BE2C (cell line): ENCODE results near the gene ALK.
A peak's percentile ranks its signal among the peaks of the same experiment; 100 is the strongest.

Experiments used
- DNase-seq: peaks from one replicate; pipeline ENCODE4 v3.0.0-alpha.2; 2020
- H3K27me3 ChIP-seq: fragments of 250-450 bp; sonication (Bioruptor Pico); 2 replicates; pipeline ENCODE4 v1.5.1; 2020; ENCODE audit warnings: mild to moderate bottlenecking
- H3K36me3 ChIP-seq: fragments of 250-450 bp; sonication (Bioruptor Pico); 2 replicates; pipeline ENCODE4 v1.5.1; 2020; ENCODE audit warnings: mild to moderate bottlenecking
- H3K4me1 ChIP-seq: fragments of 250-450 bp; sonication (Bioruptor Pico); 2 replicates; pipeline ENCODE4 v1.5.1; 2020
- H3K4me3 ChIP-seq: 2 replicates; pipeline ENCODE4 v1.5.1; 2011; ENCODE audit warnings: low read depth, low read length
- H3K9me3 ChIP-seq: fragments of 250-450 bp; sonication (Bioruptor Pico); 2 replicates; pipeline ENCODE4 v1.5.1; 2020
- CTCF ChIP-seq: IDR thresholded peaks from 2 replicates; pipeline ENCODE4 v1.5.1; 2012; ENCODE audit warnings: mild to moderate bottlenecking, low read depth, low read length

Gene ALK

DNA sequence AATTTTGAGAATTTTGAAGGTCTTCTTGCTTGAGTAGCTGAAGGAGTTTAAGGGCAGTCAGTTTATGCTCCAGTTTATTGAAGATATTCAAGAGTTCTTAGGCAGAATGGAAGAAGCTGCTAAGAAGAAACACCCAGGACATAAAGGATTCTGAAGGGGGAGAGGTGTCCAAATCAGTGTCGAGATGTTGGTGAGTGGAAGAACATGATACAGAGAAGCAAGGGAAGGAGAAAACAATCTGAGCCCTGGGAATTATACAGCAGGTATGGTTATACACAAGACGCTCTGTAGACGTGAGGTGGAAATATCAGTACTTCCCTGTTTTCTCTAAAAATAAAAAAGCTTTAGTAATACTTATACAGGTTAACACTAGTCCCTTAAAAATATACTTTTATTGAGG, 746.0 kb downstream of the ALK start:
- Histone ChIP-seq H3K4me1 (no peaks in the 10 kb centered on the region), H3K36me3 (no peaks in the 10 kb centered on the region)
- TF ChIP-seq CTCF, result no peak

DNA sequence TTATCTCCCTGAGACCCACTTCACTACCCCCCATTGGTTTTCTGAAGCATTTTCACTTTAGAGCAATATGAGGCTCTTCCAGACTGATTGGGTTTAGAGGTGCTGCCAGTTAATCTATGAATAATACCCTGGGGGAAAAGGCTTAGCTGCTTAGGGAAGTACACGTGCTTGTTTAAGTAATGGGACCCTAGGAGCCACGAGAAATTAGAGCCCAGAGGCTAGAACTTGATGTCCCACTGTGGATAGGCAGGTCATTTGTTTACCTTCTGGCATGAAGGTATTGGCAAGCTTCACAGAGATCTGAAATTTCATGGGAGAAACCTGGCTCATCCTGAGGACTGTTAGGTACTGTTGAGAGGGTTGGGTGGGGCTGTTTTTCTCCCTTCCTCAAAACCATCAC, 746.4 kb downstream of the ALK start:
- Histone ChIP-seq H3K27me3 (no peaks in the 10 kb centered on the region), H3K4me3 (no peak overlapping the region), H3K4me1 (peaks cover 4% of the 10 kb centered on the region), H3K36me3 (no peaks in the 10 kb centered on the region), H3K9me3 (no peaks in the 10 kb centered on the region)
- no peak for TF ChIP-seq CTCF
- DNase-seq, result no peak

More for the DNA sequence above, 746.0 kb downstream of the ALK start:
- Histone ChIP-seq H3K27me3 (no peaks in the 10 kb centered on the region), H3K4me3 (no peak overlapping the region), H3K9me3 (no peaks in the 10 kb centered on the region)
- no peak for DNase-seq

- Histone ChIP-seq H3K27me3 (no peaks in the 10 kb centered on the region), H3K4me1 (peaks cover 41% of the 10 kb centered on the region), H3K36me3 (no peaks in the 10 kb centered on the region), H3K4me3 (no peak overlapping the region), H3K9me3 (no peaks in the 10 kb centered on the region)
- DNase-seq, result no peak
- no peak for TF ChIP-seq CTCF
Observed at GRCh38 chr2:29166242-29167039, 754.9 kb downstream of the ALK start.

DNA sequence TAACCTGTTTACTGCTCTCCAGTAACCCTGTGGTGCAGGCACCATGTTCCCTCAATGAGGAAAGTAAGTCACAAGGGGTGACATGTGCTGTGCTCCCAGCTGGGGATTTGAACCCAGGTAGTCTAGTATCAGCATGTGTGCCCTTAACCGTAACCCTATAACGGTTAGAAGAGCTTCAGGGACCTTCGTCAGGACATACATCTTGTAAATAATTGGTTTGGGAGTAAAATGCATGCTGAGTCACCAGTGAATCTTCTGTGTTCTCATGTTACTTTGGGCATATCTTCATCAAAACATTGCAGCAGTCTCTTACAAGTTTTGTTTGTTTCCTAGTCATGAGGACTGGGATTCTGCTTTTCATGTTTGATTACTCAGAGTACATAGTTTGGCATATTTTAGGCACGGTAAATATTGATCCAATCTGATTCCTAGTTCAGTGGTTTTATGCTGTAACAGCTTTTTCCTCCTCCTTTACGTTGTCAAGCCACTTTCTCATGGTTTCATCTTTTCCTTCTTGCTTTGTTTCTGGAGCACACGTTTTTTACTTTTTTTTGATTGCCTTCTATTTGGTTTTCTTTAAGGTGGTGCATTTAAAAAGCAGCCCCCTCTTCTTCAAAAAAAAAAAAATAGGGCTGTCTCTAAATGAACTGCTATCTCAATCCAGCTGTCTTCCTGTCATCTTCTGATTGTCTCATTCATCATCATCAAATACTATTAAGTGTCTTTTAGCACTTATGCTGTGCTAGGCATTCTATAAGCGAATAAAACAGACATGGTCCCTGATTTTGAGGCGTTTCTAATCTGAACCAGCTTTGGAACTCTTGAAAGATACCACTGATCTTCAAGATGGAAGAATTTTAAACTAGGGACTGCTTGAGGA, 755.8 kb downstream of the ALK start:
- H3K9me3 ChIP-seq, result no peaks in the 10 kb centered on the region
- no peak overlapping the region for H3K4me3 ChIP-seq
- no peaks in the 10 kb centered on the region for H3K36me3 ChIP-seq
- DNase-seq, result peak; percentile 18
- peaks cover 41% of the 10 kb centered on the region for H3K4me1 ChIP-seq
- TF ChIP-seq CTCF, result no peak
- no peaks in the 10 kb centered on the region for H3K27me3 ChIP-seq

- H3K4me1 ChIP-seq, result peaks cover 31% of the 10 kb centered on the region
- no peak for TF ChIP-seq CTCF
- no peak overlapping the region for H3K4me3 ChIP-seq
- no peaks in the 10 kb centered on the region for H3K9me3 ChIP-seq
- no peaks in the 10 kb centered on the region for H3K36me3 ChIP-seq
- no peak for DNase-seq
- no peaks in the 10 kb centered on the region for H3K27me3 ChIP-seq
Observed at GRCh38 chr2:29164091-29164846, 757.1 kb downstream of the ALK start.
